ENCODE data around the gene DNAJB11.

The DNAJB11 gene

DNA sequence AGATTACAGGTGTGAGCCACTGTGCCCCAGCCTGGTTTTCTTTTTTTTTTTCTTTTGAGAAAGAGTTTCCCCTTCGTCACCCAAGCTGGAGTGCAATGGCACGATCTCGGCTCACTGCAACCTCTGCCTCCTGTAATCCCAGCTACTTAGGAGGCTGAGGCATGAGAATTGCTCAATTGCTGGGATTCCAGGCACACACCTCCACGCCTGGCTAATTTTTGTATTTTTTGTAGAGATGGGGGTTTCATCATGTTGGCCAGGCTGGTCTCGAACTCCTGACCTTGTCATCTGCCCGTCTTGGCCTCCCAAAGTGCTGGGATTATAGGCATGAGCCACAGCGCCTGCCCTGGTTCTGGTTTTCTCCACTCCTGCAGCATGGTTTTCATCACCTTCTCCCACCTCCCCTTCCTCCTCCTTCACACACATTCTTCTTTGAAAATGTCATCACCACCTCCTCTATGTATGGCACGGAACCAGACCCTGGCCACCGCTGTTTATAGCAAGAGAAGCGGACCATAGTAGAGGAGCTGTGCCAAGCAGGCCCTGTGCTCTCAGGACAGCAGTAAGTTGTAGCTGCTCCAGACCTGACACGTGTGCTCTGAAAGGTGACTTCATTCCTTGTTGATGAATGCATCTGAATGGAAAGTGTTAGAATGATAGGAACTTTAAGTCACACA lies 27.7 kb downstream of the DNAJB11 start:
- no peak for DNase-seq

DNA sequence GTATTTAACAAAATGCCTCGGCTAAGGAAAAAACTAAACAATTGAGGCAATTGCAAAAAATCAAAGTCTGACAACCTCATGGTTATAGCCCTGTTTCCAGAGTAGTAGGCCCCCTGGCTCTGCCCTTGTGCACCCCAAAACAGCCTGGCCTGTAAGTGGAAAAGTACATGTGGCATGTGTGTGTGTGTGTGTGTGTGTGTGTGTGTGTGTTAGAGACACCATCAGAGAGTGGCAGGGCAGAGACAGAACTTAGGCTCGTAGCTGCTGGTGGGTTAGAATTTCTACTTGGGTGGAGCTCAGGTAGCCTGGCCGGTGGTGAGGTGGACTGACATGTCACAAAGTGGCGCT lies 28.2 kb downstream of the DNAJB11 start:
- no peak for DNase-seq

DNA sequence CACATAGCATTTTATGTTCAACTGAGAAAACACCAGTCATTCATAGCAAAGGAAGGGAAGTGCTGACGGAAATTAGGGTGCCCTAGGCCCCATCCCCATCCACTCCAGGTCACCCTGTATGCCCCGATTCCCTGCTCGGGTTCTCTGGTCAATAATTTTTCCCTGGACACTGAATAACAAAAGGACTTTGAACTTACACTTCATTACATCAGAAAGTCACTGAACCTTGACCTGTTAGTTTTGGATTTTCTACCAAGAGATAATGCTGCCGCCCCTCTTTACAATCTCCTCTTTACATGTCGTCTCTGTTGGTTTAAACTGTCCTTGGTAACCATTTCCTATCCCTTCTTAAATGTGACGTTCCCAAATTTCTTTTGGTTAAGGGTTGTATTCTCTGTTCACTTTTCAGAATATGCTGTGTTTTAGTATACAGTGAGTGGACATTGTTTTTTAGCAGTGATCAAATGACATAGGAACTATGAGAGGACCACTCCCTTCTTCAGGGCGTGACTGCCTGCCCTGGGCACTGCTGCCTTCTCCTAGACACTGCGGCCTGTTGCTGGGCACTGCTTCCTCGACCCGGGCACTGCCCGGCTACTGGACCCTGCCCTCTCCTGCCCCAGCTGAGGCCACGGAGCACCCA lies 28.7 kb downstream of the DNAJB11 start:
- no peak for DNase-seq

DNA sequence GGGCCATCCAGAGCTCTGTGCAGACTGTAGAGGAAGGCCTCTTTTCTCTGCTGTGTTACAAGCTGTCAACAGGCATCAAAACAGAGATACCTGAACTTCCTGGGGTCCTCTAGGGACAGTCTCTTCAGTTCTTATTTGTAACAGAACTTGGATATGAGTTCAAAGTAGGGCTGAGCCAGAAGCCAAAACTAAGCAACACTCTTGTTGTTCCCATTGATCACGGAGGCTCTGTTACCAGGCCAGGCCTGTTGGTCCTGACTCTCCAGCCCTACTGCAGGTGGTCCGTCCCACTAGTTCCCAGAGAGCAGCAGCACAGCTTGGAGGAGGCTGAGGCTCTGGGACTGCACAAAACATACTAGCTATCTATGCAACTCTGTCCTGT lies 29.3 kb downstream of the DNAJB11 start:
- no peak for DNase-seq

DNA sequence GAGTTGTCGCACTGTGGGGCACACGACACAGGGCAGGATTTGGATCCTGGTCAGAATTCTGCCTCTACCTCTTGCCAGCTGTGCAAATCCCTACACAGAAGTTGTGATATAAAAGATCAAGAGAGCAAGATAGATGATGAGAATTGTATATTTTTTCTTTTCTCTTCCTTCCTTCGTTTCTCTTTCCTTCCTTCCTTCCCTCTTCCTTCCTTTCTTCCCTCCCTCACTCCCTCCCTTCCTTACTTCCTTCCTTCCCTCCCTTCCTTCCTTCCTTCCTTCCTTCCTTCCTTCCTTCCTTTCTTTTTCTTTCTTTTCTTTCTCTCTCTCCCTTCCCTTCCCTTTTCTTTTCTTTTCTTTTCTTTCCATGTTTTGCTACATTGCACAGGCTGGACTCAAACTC lies 30.4 kb downstream of the DNAJB11 start:
- DNase-seq, result no peak

DNA sequence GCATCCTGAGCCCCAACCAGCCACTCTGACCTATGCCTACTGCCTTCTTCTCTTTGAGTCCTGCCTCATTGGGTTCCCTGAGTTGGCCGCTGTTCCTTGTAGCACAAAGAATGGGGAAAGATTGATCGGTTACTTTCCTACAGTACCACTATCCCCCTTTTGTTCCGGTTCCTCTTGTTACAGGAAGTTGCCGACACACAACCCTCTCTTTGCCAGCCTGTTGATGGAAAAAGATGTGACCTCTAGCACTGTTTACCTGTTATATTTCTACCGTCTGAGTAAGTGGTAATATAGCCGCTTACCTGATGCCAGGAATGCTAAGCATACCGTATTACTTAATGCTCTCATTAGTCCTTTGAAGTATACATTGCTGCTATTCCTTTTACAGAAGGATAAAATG lies 32.6 kb downstream of the DNAJB11 start:
- no peak for DNase-seq

DNA sequence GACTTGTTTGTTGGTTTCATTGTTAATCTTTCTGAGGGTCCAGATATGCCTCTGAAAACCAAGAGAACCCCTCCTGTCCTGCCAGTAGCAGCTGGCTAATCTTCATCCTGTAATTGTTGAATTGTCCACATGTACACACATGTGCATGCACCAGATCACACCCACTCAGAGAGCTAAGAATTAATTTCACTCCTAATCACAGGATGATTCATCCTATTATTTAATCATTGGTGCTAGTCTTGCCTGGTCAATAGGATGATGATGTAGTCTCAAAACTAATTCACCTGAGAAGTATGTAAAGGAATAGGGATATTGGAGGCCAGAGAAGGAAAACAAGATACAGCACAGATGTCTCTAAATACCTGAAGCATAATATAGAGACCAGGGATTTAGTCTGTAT lies 34.6 kb downstream of the DNAJB11 start:
- DNase-seq, result no peak

DNA sequence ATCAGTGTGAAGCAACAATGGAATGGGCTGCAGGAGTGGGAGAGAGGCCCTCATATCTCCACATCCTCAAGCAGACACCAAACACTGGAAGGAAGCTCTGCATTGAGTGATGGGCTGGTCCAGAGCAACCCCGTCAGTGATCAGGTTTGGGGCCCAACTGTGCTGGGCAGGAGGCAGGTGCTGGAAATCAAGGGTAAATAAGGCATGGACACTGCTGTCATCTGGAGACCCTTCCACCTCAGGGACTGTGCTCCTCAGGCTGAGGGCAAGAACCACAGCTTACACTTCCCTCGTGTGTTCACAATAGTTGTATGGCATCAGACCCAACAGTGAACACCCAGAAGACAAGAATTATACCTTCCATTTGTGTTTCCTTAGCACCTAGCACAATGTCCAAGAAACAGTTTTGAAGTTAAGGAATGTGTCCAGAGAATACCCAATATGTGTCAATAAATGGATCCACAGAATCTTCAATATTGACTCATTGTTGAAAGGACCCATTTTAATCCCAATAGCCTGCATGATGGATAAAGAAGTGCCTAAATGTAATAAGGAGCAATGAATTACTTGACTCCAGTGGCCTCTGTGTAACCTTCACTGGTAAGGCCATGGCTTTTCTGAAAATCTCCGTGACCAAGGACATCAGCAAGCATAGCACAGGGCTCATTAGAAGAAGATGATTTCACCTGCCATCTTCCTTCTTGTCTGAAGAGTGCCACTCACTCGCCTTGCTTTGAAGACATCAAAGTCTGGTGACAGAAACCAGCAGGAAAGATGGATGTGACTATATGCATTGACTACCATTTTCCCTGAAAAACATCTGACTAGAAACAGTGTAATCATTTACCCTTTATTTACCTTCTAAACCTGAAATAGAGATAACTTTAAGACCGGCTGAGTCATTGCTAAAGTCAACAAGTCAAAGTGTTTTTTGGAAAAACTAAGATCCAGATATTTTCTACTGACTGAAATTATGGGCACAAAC lies 35.3 kb downstream of the DNAJB11 start:
- no peak for DNase-seq

DNA sequence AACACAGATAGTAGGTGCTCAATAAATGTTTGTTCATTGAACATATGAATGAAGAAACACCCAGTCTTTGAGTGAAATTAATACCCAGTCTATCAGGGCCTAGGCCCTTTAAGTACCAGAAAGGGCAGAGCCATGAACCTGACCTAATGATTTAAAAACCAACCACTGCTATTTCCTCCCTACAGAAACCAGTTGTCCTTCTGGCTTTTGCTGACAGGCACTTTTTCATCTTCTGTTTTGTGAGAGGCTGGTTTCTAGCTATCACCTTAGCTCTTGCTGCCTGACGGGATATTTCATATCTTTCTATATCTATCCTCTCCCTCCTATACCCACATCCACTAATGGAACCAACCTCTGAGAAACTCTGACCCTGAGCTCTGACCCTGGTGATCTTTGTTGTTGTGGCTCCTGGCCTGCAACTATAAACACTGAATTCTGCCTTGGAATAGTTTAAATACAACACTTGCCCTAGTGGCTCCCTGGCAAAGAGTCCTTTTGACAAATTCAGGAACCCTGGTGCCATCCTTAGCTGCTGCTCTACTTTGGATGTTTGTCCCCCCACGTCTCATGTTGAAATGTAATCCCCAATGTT lies 38.2 kb downstream of the DNAJB11 start:
- no peak for DNase-seq

DNA sequence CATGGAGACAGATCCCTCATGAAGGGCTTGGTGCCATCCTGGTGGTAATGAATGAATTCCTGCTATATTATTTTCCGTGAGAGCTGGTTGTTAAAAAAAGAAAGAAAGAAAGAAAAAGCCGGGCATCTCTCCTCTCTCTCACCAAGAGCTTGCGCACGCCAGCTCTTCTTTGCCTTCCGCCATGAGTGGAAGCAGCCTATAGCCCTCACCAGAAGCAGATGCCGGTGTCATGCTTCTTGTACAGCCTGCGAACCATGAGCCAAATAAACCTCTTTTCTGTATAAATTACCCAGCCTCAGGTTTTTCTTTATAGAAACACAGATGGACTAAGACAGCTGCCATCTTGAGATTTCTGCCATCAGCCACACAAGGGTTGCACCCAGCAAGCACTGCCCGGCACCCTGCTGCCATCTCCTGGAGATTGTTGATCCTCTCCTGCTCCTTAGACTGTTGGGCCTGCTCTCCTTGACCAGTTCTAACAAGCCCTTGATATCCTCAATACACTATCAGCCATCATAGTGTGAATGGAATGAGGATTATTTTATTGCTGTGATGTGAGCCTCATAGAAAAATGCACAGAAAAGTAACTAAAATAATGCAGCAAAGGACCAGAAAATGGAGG lies 38.8 kb downstream of the DNAJB11 start:
- DNase-seq, result no peak

DNA sequence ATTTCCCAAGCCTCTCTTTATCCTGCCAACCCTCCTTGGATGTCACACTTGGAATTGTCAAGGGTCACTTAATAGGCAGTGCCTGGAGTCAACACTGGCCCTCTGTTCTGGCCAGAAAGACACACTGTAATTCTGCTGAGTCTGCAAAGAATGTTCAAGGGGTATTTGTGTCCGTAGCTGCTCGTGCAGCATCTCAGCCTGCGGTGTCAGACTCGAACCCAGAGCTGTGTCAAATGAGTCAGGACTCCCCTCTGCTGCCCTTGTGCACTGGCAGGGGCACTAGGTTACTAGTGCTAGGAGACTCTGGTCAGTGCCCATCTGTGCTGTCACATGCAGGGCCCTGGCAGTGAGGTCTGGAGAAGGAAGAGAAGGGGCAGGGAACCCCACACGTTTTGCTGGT lies 41.5 kb downstream of the DNAJB11 start:
- DNase-seq, result no peak

DNA sequence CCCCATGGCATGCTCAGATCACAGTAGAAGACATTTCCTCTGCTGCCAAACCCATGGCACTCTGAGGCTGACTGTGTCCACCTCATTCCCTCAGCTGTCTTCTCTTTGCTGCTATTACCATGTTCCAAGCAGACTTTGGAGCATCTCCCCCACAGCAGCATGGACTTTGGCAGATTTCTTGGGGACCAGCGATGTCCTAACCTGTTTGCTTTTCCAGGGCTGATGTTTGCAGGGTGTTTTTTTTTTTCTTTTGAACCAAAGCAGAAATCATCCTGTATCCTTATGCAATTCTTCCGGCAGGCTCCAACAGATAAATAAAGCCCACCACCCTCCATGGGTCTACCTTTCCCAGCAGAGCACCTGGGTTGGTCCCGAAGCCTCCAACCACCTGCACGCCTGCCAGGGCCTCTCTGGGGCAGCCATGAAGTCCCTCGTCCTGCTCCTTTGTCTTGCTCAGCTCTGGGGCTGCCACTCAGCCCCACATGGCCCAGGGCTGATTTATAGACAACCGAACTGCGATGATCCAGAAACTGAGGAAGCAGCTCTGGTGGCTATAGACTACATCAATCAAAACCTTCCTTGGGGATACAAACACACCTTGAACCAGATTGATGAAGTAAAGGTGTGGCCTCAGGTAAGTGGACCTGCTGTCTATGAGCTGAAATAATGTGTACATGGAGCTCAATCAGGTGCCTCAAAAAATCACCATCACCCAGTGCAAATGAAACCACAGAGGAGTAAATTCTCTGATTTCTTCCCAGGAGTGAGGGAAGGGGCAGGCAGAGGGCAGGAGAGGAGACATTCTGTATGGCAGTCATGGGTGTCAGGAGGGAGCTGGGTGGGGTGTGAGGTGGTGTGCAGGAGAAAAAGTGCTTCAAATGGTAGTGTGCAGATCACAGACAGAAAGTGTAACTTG lies 42.5 kb downstream of the DNAJB11 start, which contains the start of gene AHSG:
Gene AHSG, plus strand, starts transcription at position 340 of the 916 bp plus-strand sequence. Its CDS starts 82 bp downstream, at position 422.
- no peak for DNase-seq

DNA sequence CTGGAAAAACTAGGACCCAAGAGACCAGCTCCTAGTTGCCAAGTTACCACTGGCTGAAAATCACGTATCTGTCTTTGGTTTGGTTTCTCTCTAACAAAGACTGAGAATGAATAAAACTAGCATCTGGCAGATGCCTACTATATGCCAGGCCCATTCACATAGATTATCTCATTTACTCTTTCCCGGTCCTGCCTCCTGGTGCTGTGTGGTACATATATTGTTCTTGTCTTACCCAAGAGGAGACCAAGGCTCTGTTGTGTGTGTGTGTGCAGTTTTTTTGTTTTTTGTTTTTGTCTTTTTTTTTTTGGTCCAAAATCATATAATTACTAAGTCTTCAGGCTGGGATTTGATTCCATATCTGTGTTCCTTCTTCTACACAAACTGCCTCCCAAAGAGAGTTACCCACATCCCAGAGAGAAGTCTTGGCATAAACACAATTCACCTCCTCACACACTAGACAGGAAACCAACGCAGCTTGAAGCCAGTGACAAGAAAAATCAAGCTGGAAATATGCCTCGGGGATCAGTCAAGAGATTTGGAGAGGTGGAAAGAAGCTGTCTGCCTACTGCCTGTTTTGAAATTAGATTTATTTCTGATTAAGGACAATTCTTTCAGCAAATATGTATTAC lies 43.2 kb downstream of the DNAJB11 start:
- DNase-seq, result no peak

DNA sequence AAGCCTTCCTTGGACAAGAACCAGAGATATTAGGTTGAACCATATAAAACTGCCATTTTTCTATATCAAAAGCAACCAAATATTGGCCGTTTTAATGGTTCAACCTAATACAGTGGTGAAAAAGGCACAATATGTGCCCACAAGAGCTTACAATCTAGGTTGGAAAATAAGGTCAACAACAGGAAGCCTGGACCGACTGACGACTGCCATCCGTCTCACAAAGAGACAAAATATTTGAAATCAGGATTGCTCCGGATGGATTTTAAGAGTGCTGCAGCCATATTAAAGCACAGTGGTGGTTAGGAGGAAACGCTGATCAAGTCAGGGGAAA lies 43.7 kb downstream of the DNAJB11 start:
- no peak for DNase-seq

DNA sequence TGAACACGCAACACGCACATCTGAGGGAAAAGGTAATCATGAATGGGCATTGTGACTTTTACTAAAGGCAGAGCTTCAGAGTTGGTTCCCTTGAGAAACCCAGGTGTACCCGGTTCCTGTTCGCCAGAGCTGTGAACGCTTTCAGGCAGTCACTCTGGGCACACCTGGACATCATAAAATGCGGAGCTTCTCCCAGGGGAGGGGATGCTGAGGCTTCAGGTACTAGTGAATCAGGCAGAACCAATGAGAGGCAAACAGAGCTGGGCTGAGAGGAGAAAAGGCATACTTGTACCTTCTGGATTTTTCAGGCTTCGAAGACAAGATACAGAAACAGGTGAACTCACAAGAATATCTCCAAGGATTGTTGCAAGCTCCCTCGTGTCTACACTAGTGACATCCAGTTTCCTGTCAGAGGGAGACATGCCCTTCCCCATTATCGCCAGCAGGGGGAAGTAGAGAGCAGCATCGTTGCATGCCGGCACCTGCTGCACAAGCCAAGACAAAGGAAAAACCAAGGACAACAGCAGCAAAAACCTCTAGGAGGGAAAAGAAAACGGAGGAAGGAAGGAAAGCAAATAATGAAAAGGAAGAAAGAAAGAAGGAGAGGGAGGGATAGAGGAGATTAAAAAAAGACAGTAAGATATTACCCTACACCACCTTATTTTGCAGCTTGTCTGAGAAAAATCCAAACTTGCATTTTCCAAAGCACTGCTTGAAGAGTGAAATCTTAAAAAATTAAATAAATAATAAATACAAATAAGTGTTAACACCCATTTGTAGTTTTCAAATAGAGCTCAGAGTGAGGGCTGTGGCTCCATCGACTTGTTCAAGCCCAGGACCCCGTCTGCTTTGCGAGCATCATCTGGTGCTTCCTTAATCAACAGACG lies 44.3 kb downstream of the DNAJB11 start:
- peak; percentile 59 for DNase-seq

DNA sequence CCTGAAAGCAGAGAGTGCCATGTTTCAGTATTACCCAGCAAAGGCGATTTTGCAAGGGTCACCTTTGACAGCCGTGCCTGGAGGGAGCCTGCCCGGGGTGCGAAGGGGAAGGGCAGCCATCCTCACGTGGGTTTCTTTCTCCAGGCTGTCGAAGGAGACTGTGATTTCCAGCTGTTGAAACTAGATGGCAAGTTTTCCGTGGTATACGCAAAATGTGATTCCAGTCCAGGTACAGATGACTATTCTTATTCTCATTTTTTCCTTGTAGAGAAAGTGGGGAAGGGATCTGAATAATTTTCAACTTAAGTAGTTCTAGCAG lies 45.7 kb downstream of the DNAJB11 start:
- DNase-seq, result no peak

DNA sequence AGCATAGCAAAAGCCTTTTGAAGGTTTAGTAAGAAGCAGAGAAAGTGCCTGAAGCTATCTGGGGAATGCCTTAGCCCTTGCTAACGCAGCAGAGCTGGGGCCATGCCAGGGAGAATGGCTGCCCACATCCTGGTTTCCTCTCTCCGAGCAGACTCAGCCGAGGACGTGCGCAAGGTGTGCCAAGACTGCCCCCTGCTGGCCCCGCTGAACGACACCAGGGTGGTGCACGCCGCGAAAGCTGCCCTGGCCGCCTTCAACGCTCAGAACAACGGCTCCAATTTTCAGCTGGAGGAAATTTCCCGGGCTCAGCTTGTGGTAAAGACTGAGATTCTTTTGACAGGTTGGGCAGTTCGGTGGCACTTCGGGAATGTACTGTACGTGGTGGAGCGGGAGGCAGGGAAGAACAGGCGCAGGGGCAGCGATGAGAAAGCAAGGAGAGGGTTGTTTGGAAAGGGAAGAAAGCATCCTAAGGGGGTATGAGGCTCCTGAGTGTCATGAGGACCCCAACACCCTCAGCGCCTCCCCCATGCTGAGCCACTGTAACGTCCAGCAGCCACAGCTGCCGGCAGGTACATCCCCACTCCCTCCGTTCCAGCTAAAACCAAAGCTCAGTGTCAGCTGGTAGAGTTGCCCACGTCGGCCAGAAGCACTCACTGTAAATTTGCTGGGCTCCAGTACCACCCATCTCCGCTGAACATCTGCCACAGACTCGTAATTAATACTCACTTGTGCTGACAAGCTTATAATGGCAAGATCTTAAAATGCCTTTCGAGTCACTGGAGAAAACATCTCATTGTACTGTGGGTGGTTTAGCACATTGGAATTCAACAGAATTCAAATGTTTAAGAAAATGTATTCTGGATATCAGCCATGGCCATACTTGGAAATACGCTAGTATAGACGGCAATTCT lies 46.8 kb downstream of the DNAJB11 start:
- peak; percentile 73 for DNase-seq

DNA sequence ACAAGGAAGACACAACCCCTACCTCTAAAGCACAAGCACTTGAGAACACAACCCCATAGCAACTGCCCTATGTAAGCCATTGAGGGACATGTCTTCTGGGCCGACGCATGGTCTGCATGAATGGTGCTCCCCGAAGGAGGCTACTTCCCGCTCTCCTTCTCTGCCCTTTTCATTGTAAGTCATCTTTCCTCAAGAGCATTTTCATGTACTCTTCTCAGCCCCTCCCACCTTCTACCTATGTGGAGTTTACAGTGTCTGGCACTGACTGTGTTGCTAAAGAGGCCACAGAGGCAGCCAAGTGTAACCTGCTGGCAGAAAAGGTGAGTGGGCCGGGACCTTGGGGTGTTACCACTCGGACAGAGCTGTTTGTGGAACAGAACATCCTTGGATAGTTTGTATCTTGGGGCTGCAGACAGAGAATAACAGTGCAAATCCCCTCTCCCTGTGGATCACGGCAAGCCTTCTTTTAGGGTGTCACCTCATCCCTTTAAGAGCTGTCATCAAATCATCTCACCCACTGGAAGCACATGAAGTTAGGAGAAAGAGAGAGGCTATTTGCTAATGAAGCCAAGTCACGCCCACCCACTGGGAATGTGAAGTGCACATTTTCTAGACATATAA lies 47.9 kb downstream of the DNAJB11 start:
- DNase-seq, result no peak

DNA sequence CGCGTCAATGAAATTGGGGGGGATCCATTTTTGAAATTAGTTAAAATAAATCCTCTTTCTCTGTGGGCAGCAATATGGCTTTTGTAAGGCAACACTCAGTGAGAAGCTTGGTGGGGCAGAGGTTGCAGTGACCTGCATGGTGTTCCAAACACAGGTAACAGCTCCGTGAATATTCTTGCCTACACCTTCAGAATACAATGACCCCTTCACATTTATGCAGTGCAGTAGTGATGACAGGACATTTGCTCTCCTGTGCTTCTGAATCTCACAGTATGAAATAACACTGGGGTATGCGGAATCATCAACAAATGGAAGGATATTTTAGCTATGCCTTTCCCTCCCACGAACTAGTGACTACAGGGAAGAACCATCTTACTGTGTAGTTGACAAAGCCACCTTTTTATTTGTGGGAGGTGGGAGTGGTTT lies 49.3 kb downstream of the DNAJB11 start:
- no peak for DNase-seq

Measured in activated CD4-positive, alpha-beta T cell treated with anti-CD3 and anti-CD28 coated beads for 1 hour (primary cell).